ENCODE data around the gene NR6A1.
A peak's percentile ranks its signal among the peaks of the same experiment; 100 is the strongest.

The NR6A1 gene

GRCh38 chr9:124767821-124768220 lies 3.3 kb downstream of the NR6A1 start:
- H3K36me3 ChIP-seq (ENCODE audit: control insufficient read depth, insufficient read depth, low read length), result no peaks in the 10 kb centered on the region
- no peaks in the 10 kb centered on the region for H3K27me3 ChIP-seq (replicated peaks; ENCODE audit: control insufficient read depth, insufficient read depth, low read length)
- no peak overlapping the region for H3K4me3 ChIP-seq (replicated peaks; ENCODE audit: low read depth, low read length)
- no peak for DNase-seq (ENCODE audit: extremely low read depth, insufficient read length)
- TF ChIP-seq CTCF (IDR thresholded peaks at IDR 0.05; ENCODE audit: insufficient read depth, low read length, poor library complexity, severe bottlenecking), result no peak

DNA sequence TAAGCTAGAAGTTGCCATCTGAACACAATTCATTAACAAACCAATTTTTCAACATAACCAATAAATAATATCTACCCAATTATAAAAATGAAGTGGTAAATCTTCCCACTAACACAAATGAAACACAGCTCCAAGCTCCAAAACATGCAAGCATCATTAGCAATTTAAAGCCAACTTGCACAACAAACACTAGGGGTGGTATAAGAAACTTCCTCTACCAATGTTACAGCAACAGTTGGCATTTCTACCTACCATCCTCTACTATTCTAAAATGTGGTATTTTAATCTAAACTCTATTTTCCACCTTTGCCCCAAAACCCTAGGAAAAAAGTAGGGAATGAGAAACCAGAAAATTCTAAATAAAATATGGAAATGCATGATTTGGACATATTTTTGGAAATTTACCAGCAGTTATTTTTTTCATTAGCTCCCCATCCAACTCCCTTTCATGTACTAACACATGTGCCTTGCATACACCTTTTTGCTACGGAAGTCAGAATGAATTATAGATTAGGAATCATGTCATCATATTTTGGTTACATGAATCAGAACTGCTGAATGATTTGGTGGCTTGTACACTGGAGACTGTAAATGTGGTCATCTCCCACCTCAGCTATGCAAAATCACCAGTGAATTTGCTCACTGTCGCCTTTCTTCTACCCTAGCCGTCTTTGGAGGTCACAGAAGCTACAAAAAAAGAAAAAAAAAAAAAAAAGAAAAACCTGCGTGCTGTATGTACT lies 4.1 kb downstream of the NR6A1 start:
- Histone ChIP-seq H3K36me3 (ENCODE audit: control insufficient read depth, insufficient read depth, low read length) (no peaks in the 10 kb centered on the region), H3K4me3 (replicated peaks; ENCODE audit: low read depth, low read length) (no peak overlapping the region), H3K27me3 (replicated peaks; ENCODE audit: control insufficient read depth, insufficient read depth, low read length) (no peaks in the 10 kb centered on the region)
- DNase-seq (ENCODE audit: extremely low read depth, insufficient read length), result no peak
- peak; percentile 28 for TF ChIP-seq CTCF (IDR thresholded peaks at IDR 0.05; ENCODE audit: insufficient read depth, low read length, poor library complexity, severe bottlenecking)

DNA sequence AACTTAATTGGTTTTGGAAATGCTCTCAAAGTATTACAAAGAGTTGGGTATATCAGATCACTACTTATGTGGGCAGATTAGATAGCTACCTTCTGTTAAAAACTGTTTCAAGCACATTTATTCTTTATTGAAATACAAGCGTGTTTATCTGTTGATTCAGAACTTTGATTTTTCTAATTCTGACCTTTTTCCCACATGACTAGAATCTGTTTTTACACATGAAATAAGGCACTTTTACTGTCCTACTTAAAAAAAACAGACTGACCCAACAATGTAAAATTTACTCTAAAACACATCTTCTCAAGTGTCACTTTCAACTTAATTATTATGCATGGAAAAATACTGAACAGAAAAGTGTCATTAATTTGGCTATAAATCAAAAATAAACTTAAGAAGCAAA lies 4.8 kb downstream of the NR6A1 start:
- H3K27me3 ChIP-seq (replicated peaks; ENCODE audit: control insufficient read depth, insufficient read depth, low read length), result no peaks in the 10 kb centered on the region
- TF ChIP-seq CTCF (IDR thresholded peaks at IDR 0.05; ENCODE audit: insufficient read depth, low read length, poor library complexity, severe bottlenecking), result no peak
- no peak for DNase-seq (ENCODE audit: extremely low read depth, insufficient read length)
- no peaks in the 10 kb centered on the region for H3K36me3 ChIP-seq (ENCODE audit: control insufficient read depth, insufficient read depth, low read length)
- no peak overlapping the region for H3K4me3 ChIP-seq (replicated peaks; ENCODE audit: low read depth, low read length)

DNA sequence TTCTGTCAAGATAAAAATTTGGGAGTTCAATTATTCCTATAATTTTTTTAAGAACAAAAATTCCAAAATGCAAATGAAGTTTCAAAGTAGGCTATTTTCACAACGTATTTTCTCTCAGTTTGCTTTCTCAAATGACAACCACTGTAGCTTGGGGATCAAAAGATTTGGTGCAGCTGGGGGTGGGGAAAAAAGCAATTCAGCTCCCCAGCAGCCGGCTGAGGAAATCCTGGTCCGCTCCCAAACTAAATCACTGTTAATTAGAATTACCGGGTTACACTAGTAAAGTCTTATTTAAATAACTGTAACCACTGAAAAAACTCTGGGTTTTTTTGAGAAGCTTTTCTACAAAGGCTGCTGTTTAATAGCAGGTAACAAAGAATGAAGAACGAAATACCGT lies 5.7 kb downstream of the NR6A1 start:
- H3K27me3 ChIP-seq (replicated peaks; ENCODE audit: control insufficient read depth, insufficient read depth, low read length), result no peaks in the 10 kb centered on the region
- H3K36me3 ChIP-seq (ENCODE audit: control insufficient read depth, insufficient read depth, low read length), result no peaks in the 10 kb centered on the region
- H3K4me3 ChIP-seq (replicated peaks; ENCODE audit: low read depth, low read length), result no peak overlapping the region
- no peak for TF ChIP-seq CTCF (IDR thresholded peaks at IDR 0.05; ENCODE audit: insufficient read depth, low read length, poor library complexity, severe bottlenecking)
- DNase-seq (ENCODE audit: extremely low read depth, insufficient read length), result no peak

DNA sequence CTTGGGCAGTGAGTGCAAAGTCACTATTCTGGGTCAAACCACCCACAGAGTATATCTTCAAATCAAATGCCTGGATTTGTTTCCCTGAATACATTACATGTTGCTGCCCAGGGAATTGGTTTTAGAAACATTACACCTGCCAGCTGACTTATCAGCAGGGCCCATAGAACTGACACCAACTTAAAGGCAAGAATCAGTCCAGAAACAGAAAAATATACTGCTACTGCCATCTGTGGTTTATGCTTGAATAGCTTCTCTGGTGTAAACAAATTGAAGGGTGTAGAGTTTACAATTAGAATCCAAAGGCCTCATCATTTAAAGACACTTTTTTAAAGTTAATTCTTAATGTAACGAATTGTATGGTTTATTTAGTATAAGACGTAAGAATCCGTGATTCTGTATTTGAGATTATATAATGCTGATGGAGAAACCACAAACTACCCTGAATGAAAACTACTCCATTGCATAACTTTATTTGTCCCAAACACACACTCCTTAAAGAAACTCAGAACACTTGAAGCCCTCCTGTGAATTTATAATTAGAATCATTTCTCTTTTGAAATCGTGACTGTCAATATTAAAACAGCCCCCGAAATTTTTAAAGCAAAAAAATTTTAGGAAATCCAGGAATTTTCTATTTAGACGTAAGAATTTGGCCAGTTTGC lies 6.2 kb downstream of the NR6A1 start:
- Histone ChIP-seq H3K27me3 (replicated peaks; ENCODE audit: control insufficient read depth, insufficient read depth, low read length) (no peaks in the 10 kb centered on the region), H3K36me3 (ENCODE audit: control insufficient read depth, insufficient read depth, low read length) (no peaks in the 10 kb centered on the region), H3K4me3 (replicated peaks; ENCODE audit: low read depth, low read length) (no peak overlapping the region)
- TF ChIP-seq CTCF (IDR thresholded peaks at IDR 0.05; ENCODE audit: insufficient read depth, low read length, poor library complexity, severe bottlenecking), result peak; percentile 39
- DNase-seq (ENCODE audit: extremely low read depth, insufficient read length), result no peak
